A172 (cell line): ENCODE measurements around the gene LIMS2. TPM values are rescaled to one million over a fixed set of nuclear protein-coding genes. Genes with fewer than 3 reads are reported as not detected.
A peak's percentile ranks its signal among the peaks of the same experiment; 100 is the strongest.

Experiments
- DNase-seq: peaks from one replicate; pipeline ENCODE4 v3.0.0-alpha.2; 2015; ENCODE audit warnings: low spot score
- total RNA-seq: library from RNA; depleted of rRNA; stranded (reverse); fragments of >200 nt; shearing (Covaris generic); gene quantifications from 2 replicates; pipeline ENCODE4 v1.2.3, GENCODE V29; 2014; rRNA removed

The LIMS2 gene
- 6.2 and 13.8 TPM in 2 replicates for total RNA-seq

GRCh38 chr2:127675331-127676261 lies at the start of gene LIMS2:
Gene LIMS2, minus strand, starts transcription at chr2:127675530. Its CDS starts 506 bp downstream, at chr2:127675024.
- DNase-seq, result peak; percentile 49

- no peak for DNase-seq
Observed at GRCh38 chr2:127722807-127723206, 47.5 kb upstream of the LIMS2 start.

GRCh38 chr2:127721978-127722355 lies 46.6 kb upstream of the LIMS2 start:
- DNase-seq, result peak; percentile 35

GRCh38 chr2:127721311-127721977 lies 46.1 kb upstream of the LIMS2 start:
- peak; percentile 81 for DNase-seq

DNA sequence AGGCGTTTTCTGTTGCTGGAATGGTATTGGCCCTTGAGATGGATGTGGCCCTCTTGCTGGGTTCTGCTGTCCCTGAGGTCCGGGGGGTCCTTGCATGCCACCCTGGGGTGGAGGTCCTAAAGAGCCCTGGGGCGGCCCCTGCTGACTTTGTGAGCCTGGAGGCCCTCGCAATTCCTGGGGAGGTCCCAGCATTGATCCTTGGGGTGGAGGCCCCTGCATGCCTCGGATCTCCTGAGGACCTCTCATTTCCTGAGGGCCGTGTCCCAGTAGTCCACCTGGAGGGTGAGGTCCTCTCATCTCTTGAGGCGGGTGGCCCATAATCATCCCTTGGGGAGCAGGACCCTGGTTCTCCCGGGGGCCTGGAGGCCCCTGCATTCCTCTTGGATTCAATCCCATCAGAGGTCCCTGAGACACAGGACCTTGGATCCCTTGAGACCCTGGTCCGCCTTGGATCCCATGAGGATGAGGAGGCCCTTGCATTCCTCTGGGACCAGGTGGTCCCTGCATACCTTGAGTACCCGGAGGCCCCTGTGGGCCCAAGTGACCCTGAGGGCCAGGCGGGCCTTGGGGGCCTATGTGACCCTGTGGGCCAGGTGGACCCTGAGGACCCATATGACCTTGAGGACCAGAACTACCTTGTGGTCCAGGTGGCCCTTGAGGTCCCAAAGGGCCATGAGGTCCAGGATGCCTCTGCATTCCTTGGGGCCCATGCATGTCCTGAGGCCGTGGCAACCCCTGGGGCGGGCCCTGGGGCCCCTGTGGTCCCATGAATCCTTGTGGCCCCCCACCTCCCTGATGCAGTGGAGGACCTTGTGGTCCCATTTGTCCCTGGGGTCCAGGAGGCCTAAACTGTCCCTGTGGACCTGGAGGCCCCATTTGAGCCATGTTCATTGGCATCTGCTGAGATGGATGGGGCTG lies 44.2 kb upstream of the LIMS2 start:
- no peak for DNase-seq

DNA sequence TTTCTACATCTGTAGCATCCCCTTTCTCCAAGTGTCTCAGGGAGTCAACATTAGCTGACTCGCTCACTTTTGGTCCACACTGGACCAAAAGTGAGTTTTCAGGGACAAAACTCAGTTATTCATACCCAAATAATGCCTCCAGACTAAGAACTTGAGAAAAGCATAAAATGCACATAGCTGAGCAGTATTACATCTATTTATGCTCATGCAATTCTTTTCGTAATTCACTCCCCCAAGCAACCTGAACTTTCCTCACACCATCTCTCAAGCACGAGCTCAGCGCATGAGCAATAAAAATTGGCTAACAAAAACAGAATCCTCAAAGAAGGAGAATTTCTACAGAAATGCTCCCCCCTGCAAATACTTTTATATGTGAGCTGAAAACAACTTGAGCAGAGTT lies 42.9 kb upstream of the LIMS2 start:
- no peak for DNase-seq

GRCh38 chr2:127715778-127716449 lies 40.6 kb upstream of the LIMS2 start:
- no peak for DNase-seq

DNA sequence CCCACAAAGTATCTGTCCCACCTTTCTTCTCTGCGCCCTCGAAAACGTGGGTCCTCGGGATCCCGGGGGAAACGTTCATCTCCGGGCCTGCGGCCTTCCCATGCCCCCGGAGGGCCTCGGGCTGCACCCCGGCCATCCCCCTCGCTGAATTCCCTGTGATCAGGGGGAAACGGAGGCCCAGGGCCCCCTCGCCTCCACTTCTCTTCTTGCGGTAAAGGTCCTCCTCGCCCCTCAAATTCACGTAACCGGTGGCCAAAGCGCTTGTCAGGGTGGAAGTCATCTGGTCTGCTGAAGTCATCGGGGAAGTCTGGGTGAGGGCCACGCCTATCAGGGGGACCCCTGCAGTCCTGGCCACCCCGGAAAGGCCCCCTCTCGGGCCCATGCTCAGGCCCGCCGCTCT lies 38.2 kb upstream of the LIMS2 start:
- DNase-seq, result no peak

DNA sequence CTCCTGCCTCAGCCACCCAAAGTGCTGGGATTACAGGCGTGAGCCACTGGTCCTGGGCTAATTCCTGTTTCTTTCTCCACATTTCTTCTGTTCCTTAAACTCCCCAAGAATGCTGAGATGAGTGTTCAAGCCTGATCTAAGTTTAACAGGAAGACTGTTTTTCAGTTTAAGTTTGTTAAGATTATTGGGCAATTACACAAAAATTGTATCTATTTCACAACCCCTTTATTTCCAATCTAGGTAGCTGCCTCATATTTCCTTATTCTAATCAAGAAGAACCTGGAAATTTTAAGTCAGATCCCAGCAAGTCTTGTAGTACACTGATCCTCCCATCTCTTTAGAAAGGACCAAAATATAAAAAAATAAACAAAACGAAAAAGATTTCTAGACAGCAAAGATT lies 37.7 kb upstream of the LIMS2 start:
- DNase-seq, result no peak

GRCh38 chr2:127709336-127709735 lies 34.0 kb upstream of the LIMS2 start:
- no peak for DNase-seq

- no peak for DNase-seq
Observed at GRCh38 chr2:127707890-127708648, 32.7 kb upstream of the LIMS2 start.

- DNase-seq, result no peak
Observed at GRCh38 chr2:127706215-127706990, 31.1 kb upstream of the LIMS2 start.

GRCh38 chr2:127705391-127706065 lies 30.2 kb upstream of the LIMS2 start:
- DNase-seq, result no peak

- DNase-seq, result no peak
Observed at GRCh38 chr2:127704641-127705390, 29.5 kb upstream of the LIMS2 start.

- DNase-seq, result no peak
Observed at GRCh38 chr2:127703282-127703681, 28.0 kb upstream of the LIMS2 start.

- no peak for DNase-seq
Observed at GRCh38 chr2:127702395-127703009, 27.2 kb upstream of the LIMS2 start.

DNA sequence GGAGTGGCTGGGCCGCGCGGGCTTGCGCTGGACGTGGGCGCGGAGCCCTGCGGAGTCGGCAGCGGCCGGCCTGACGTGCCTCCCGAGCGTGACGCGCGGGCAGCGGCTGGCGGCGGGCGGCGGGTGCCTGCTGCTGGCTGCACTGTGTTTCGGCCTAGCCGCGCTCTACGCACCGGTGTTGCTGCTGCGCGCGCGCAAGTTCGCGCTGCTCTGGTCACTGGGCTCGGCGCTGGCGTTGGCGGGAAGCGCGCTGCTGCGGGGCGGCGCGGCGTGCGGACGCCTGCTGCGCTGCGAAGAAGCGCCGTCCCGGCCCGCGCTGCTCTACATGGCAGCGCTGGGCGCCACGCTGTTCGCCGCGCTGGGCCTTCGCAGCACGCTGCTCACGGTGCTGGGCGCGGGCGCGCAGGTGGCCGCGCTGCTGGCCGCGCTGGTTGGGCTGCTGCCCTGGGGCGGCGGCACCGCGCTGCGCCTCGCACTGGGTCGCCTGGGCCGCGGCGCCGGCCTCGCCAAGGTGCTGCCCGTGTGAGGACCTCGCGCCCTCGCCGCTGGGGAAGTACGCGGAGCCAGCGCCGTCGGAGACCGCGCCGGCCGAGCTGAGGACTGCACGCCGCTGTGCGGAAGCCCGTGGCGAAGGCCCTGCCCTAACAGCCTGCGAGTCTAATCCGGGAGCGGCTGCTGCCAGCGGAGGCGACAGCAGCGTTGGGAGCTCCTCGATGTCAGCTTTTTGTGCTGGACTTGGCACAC lies 26.5 kb upstream of the LIMS2 start:
- DNase-seq, result no peak
